ENCODE results near the gene CMTM7.

The CMTM7 gene

DNA sequence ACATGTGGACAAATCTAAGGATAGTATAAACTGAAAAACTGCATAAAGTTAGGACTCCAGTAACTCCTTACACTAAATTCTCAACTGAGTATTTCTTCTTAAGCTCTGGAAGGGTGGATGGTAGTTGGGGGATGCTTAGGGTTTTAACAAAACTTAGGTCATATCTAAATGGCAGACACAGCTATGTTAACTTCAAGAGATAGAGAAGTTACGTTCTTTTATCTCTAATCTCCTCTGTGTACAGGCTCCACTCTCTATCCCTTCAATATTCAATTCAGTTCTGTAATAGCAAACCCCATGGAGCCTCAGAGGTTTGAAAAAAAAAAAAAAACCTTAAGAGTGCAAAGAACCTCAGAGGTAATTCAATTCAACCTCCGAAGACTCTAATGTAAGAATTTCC is 107.9 kb downstream of the CMTM7 start:
- Histone ChIP-seq H3K4me3 (ENCODE audit: low read length in 2 of 2) (no peak overlapping the region), H3K4me1 (ENCODE audit: control insufficient read depth in 2 of 2, insufficient read depth in 2 of 2, low read length in 2 of 2) (peaks cover 4 to 6% of the 10 kb centered on the region in 2 donors), H3K27me3 (ENCODE audit: control insufficient read depth in 2 of 2, insufficient read depth in 2 of 2, low read length in 2 of 2) (no peaks in the 10 kb centered on the region), H3K9me3 (ENCODE audit: control insufficient read depth in 2 of 2, low read length in 2 of 2) (no peaks in the 10 kb centered on the region), H3K27ac (ENCODE audit: low read depth in 2 of 2, low read length in 2 of 2) (no peak overlapping the region), H3K36me3 (ENCODE audit: control insufficient read depth in 2 of 2, insufficient read depth in 2 of 2, low read length in 2 of 2) (no peaks in the 10 kb centered on the region), H3K9ac (ENCODE audit: low read depth in 1 of 2, low read length in 2 of 2) (no peak overlapping the region)

DNA sequence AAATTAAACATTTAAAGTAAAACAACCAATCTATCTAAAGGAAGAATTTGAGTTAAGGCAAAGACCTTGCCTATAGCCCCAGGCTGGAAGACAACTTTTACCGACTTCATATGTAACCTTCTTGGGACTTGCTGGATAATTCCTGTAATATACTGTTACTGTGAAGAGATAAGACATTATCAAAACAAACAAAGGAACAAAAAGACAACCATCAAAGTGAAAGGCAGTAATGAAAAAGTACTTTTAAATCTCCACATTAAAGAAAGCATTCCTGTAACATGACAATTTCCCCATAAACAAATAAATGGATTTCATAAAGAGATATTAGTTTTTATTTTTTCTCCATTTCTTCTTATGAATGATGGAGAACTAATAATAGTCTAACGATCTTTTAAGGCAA is 108.6 kb downstream of the CMTM7 start:
- H3K27ac ChIP-seq (ENCODE audit: low read depth in 2 of 2, low read length in 2 of 2), result no peak overlapping the region
- H3K27me3 ChIP-seq (ENCODE audit: control insufficient read depth in 2 of 2, insufficient read depth in 2 of 2, low read length in 2 of 2), result no peaks in the 10 kb centered on the region
- H3K4me3 ChIP-seq (ENCODE audit: low read length in 2 of 2), result no peak overlapping the region
- no peaks in the 10 kb centered on the region for H3K9me3 ChIP-seq (ENCODE audit: control insufficient read depth in 2 of 2, low read length in 2 of 2)
- H3K36me3 ChIP-seq (ENCODE audit: control insufficient read depth in 2 of 2, insufficient read depth in 2 of 2, low read length in 2 of 2), result no peaks in the 10 kb centered on the region
- H3K4me1 ChIP-seq (ENCODE audit: control insufficient read depth in 2 of 2, insufficient read depth in 2 of 2, low read length in 2 of 2), result peaks cover 4 to 6% of the 10 kb centered on the region in 2 donors
- H3K9ac ChIP-seq (ENCODE audit: low read depth in 1 of 2, low read length in 2 of 2), result no peak overlapping the region

DNA sequence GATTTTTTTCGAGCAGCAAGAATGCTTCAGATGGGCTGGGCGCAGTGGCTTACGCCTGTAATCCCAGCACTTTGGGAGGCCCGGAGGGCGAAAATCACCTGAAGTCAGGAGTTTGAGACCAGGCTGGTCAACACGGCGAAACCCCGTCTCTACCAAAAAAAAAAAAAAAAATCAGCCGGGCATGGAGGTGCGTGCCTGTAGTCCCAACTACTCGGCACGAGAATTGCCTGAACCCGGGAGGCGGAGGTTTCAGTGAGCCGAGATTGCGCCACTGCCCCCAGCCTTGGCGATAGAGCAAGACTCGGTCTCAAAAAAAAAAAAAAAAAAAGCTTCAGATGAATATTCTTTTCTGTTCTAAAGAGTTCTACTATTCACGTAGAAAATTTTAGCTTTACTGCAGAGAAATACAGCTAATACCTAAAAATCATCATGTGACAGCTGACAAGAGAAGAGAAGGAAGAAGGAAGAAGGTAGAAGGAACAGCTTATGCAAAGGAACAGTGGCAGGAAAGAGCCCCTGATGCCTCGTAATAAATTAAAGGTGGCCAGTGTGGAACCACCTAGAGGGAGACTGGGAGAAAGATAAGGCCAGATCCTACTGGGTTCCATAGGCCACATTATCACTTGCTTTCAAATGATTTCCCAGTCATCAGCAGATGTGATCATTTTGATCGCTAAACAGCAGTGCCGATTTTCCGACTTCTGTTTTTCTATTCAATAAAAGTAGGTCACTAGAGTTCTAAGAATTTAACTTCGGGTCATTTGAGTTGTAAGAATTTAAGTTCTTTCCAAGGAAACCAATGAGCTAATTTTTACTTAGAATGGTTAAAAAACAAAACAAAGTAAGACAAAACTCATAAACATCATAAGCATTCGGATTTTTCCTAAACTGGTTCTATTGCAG is 109.5 kb downstream of the CMTM7 start:
- H3K9me3 ChIP-seq (ENCODE audit: control insufficient read depth in 2 of 2, low read length in 2 of 2), result no peaks in the 10 kb centered on the region
- H3K27me3 ChIP-seq (ENCODE audit: control insufficient read depth in 2 of 2, insufficient read depth in 2 of 2, low read length in 2 of 2), result no peaks in the 10 kb centered on the region
- peak overlapping the region; percentile 85 to 94 for H3K4me3 ChIP-seq (ENCODE audit: low read length in 2 of 2)
- no peaks in the 10 kb centered on the region for H3K36me3 ChIP-seq (ENCODE audit: control insufficient read depth in 2 of 2, insufficient read depth in 2 of 2, low read length in 2 of 2)
- peak overlapping the region; percentile 85 to 96 for H3K27ac ChIP-seq (ENCODE audit: low read depth in 2 of 2, low read length in 2 of 2)
- H3K9ac ChIP-seq (ENCODE audit: low read depth in 1 of 2, low read length in 2 of 2), result peak overlapping the region in 1 of 2 donors; percentile 88
- H3K4me1 ChIP-seq (ENCODE audit: control insufficient read depth in 2 of 2, insufficient read depth in 2 of 2, low read length in 2 of 2), result peaks cover 4 to 6% of the 10 kb centered on the region in 2 donors

DNA sequence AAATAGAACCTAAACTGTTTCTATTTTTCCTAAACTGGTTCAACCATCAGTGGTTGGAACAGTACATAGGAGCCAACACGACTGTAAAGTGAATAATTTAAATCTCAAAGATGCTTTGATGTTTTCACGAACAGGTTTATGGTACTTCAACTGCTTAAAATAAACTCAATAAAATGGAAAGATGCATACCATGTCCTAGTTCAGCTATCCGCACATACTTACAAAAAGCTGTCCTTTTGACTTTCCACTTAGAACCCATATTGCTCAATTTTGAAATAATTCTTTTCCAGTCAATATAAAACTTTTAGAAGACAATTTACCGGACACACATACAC is 110.1 kb downstream of the CMTM7 start:
- Histone ChIP-seq H3K27ac (ENCODE audit: low read depth in 2 of 2, low read length in 2 of 2) (peak overlapping the region; percentile 85 to 96), H3K9me3 (ENCODE audit: control insufficient read depth in 2 of 2, low read length in 2 of 2) (no peaks in the 10 kb centered on the region), H3K36me3 (ENCODE audit: control insufficient read depth in 2 of 2, insufficient read depth in 2 of 2, low read length in 2 of 2) (no peaks in the 10 kb centered on the region), H3K4me3 (ENCODE audit: low read length in 2 of 2) (peak overlapping the region; percentile 85 to 94), H3K27me3 (ENCODE audit: control insufficient read depth in 2 of 2, insufficient read depth in 2 of 2, low read length in 2 of 2) (no peaks in the 10 kb centered on the region), H3K9ac (ENCODE audit: low read depth in 1 of 2, low read length in 2 of 2) (peak overlapping the region; percentile 77 to 88), H3K4me1 (ENCODE audit: control insufficient read depth in 2 of 2, insufficient read depth in 2 of 2, low read length in 2 of 2) (peaks cover 4 to 6% of the 10 kb centered on the region in 2 donors)

DNA sequence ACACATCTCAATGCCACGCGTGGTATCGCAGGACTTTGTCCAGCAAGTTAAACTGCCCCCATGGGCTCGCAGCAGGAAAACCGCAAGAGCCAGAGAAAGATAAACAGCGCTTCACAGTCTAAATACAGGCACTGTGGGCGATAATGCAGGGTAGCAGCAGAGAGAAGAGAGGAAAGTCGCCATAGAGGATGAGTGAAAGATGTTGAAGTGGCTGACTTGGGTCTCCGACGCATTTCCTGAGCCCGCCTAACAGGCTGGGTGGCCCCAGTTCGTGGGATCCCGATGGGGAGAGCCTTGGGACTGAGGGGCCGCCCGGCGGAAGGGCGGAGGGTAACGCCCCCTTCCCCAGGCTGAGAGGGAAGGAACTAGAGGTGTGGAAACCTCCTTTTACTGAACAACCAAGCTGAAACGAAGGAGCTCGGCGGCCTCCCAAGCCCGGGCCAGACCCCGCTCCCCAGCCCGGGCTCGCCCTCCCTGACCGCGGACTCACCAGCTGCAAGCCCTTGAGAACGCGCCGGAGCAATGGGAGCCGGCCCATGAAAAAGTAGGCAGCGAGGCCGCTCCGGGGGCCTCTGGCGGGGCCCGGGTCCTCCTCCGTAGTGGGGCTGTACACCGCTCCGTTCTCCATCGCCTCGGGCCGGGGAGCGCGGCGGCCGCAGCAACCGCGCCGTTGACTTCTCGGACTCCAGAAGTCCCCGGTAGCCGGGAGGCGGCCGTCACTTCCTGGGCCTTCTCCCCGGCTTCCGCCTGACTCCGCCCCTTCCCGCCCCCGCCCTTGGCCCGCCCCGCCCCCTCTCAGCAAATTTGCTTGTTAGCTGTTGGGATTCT is 110.7 kb downstream of the CMTM7 start, which contains the start of gene CMTM6:
TSS of gene CMTM6 (minus strand) at position 735 of the 828 bp plus-strand sequence. CDS start at position 628, 107 bp downstream.
- Histone ChIP-seq H3K9me3 (ENCODE audit: control insufficient read depth in 2 of 2, low read length in 2 of 2) (no peaks in the 10 kb centered on the region), H3K4me3 (ENCODE audit: low read length in 2 of 2) (peak within 1 kb of the TSS; percentile 85 to 94), H3K36me3 (ENCODE audit: control insufficient read depth in 2 of 2, insufficient read depth in 2 of 2, low read length in 2 of 2) (no peaks in the 10 kb centered on the region), H3K27ac (ENCODE audit: low read depth in 2 of 2, low read length in 2 of 2) (peak within 1 kb of the TSS; percentile 85 to 96), H3K27me3 (ENCODE audit: control insufficient read depth in 2 of 2, insufficient read depth in 2 of 2, low read length in 2 of 2) (no peaks in the 10 kb centered on the region), H3K4me1 (ENCODE audit: control insufficient read depth in 2 of 2, insufficient read depth in 2 of 2, low read length in 2 of 2) (peaks cover 4 to 6% of the 10 kb centered on the region in 2 donors), H3K9ac (ENCODE audit: low read depth in 1 of 2, low read length in 2 of 2) (peak within 1 kb of the TSS; percentile 77 to 88)

DNA sequence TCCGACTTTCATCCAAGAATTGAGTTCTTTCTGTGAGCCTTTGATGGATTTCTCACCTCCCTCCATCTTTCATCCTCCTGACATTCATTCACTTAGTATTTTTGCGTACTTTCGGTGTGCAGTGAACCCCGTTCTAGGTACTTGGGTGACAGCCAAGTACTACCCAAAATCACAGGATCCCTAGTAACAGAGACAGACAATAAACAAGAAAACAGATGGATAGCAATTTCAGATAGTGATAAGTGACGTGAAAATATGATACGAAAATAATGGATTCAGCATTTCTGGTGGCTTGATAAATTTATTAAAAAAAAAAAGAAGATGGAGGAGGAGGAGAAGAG is 111.3 kb downstream of the CMTM7 start:
- peaks cover 3 to 6% of the 10 kb centered on the region in 2 donors for H3K4me1 ChIP-seq (ENCODE audit: control insufficient read depth in 2 of 2, insufficient read depth in 2 of 2, low read length in 2 of 2)

More for the DNA sequence above, 111.3 kb downstream of the CMTM7 start:
- peak overlapping the region; percentile 40 to 94 for H3K4me3 ChIP-seq (ENCODE audit: low read length in 2 of 2)
- no peaks in the 10 kb centered on the region for H3K9me3 ChIP-seq (ENCODE audit: control insufficient read depth in 2 of 2, low read length in 2 of 2)
- H3K27me3 ChIP-seq (ENCODE audit: control insufficient read depth in 2 of 2, insufficient read depth in 2 of 2, low read length in 2 of 2), result no peaks in the 10 kb centered on the region
- peak overlapping the region in 1 of 2 donors; percentile 13 for H3K9ac ChIP-seq (ENCODE audit: low read depth in 1 of 2, low read length in 2 of 2)
- peak overlapping the region; percentile 85 to 96 for H3K27ac ChIP-seq (ENCODE audit: low read depth in 2 of 2, low read length in 2 of 2)
- H3K36me3 ChIP-seq (ENCODE audit: control insufficient read depth in 2 of 2, insufficient read depth in 2 of 2, low read length in 2 of 2), result no peaks in the 10 kb centered on the region
